KMS-11 (cell line): ENCODE results near the gene DSP.

Experiments
- H2AFZ ChIP-seq: fragments of 200-600 bp; sonication (generic); 2 replicates; pipeline ENCODE4 v1.6.1; 2016; ENCODE audit warnings: antibody characterized with exemption, mixed run types, low read depth
- H3K27ac ChIP-seq: fragments of 200-600 bp; sonication (generic); 2 replicates; pipeline ENCODE4 v1.6.1; 2016; ENCODE audit warnings: mild to moderate bottlenecking, mixed run types
- H3K27me3 ChIP-seq: fragments of 200-600 bp; sonication (generic); 2 replicates; pipeline ENCODE4 v1.6.1; 2017; ENCODE audit warnings: mild to moderate bottlenecking, low read depth, mixed run types, moderate library complexity; ENCODE audit not compliant: insufficient read depth
- H3K36me3 ChIP-seq: fragments of 200-600 bp; sonication (generic); 2 replicates; pipeline ENCODE4 v1.6.1; 2017; ENCODE audit warnings: mild to moderate bottlenecking, mixed run types; ENCODE audit not compliant: insufficient read depth
- H3K4me1 ChIP-seq: fragments of 200-600 bp; sonication (generic); 2 replicates; pipeline ENCODE4 v1.6.1; 2016; ENCODE audit warnings: mild to moderate bottlenecking, low read depth, mixed run types; ENCODE audit not compliant: poor library complexity, severe bottlenecking
- H3K4me2 ChIP-seq: fragments of 200-600 bp; sonication (generic); 2 replicates; pipeline ENCODE4 v1.7.0; 2016; ENCODE audit warnings: mild to moderate bottlenecking, mixed run types
- H3K4me3 ChIP-seq: fragments of 200-600 bp; sonication (generic); IDR thresholded peaks from 2 replicates; pipeline ENCODE4 v1.6.1; 2017; ENCODE audit warnings: low read depth, low read length, mixed read lengths; ENCODE audit not compliant: insufficient read depth
- H3K79me2 ChIP-seq: fragments of 200-600 bp; sonication (generic); 2 replicates; pipeline ENCODE4 v1.6.1; 2016; ENCODE audit warnings: low read depth, mixed run types; ENCODE audit not compliant: insufficient read depth
- H3K9ac ChIP-seq: fragments of 200-600 bp; sonication (generic); 2 replicates; pipeline ENCODE4 v1.6.1; 2016; ENCODE audit warnings: mild to moderate bottlenecking, mixed run types
- H4K20me1 ChIP-seq: fragments of 200-600 bp; sonication (generic); 2 replicates; pipeline ENCODE4 v1.6.1; 2016; ENCODE audit warnings: mild to moderate bottlenecking, mixed run types; ENCODE audit not compliant: insufficient read depth
- CTCF ChIP-seq: fragments of 200-600 bp; sonication (generic); conservative IDR thresholded peaks from 2 replicates; pipeline ENCODE4 v1.6.1; 2017; ENCODE audit warnings: low read depth, mild to moderate bottlenecking, antibody characterized with exemption, low read length, moderate library complexity, mixed read lengths

The DSP gene

DNA sequence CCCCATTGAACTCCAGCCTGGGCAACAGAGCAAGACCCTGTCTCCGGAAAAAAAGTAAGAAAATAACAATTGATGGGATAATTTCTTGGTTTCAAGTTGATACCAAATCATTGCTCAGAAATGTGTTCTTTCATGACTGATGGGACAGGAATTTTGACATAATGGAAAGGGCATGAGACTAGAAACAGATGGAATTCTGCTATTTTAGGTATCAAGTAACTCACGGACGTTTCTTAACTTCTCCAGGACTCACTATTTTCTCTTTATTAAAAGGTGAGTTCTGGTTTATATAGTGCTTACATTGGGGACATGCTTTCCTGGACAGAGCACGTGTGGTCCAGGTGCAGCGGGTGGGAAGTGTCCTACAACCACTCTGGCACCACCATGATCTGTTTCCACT, 6.0 kb upstream of the DSP start:
- Histone ChIP-seq H4K20me1 (no peaks in the 10 kb centered on the region), H3K4me2 (no peak overlapping the region), H3K36me3 (no peaks in the 10 kb centered on the region), H3K4me3 (no peak overlapping the region), H3K9ac (no peak overlapping the region), H3K79me2 (no peaks in the 10 kb centered on the region), H2AFZ (no peak overlapping the region), H3K4me1 (no peaks in the 10 kb centered on the region), H3K27me3 (no peaks in the 10 kb centered on the region), H3K27ac (no peak overlapping the region)
- TF ChIP-seq CTCF = no peak

DNA sequence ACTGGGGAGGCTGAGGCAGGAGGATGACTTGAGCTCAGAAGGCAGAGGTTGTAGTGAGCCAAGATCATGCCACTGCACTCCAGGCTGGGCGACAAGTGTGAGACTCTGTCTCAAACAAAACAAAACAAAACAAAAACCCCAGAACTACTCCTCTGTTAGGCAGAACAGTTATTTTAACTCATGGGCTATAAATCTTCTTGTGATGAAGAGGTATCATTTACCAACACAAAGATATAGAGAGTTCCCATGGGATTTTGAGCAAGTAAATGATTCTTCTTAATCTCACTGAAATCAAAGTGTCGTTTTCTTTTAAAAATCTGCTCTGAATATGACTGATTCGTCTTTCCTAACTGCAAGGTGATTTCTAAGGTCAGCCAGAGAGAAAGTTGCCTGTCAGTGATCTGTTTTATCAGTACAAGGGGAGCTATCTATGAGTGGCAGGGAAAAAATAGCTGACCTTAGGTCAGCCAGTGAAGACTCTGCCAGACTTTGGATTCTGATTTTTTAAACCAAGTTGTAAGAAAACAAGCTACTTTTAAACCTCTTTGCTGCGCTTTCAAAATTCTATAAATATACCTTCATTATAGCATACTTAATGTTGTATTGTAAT, 3.8 kb upstream of the DSP start:
- no peaks in the 10 kb centered on the region for H3K4me1 ChIP-seq
- H3K79me2 ChIP-seq = no peaks in the 10 kb centered on the region
- TF ChIP-seq CTCF = no peak
- H3K9ac ChIP-seq = no peak overlapping the region
- H3K36me3 ChIP-seq = no peaks in the 10 kb centered on the region
- H3K4me3 ChIP-seq = no peak overlapping the region
- H2AFZ ChIP-seq = no peak overlapping the region
- H4K20me1 ChIP-seq = no peaks in the 10 kb centered on the region
- H3K27ac ChIP-seq = no peak overlapping the region
- H3K27me3 ChIP-seq = no peaks in the 10 kb centered on the region
- no peak overlapping the region for H3K4me2 ChIP-seq

GRCh38 chr6:7538484-7538883, 3.0 kb upstream of the DSP start:
- no peak overlapping the region for H3K9ac ChIP-seq
- H3K4me3 ChIP-seq = no peak overlapping the region
- H3K4me1 ChIP-seq = no peaks in the 10 kb centered on the region
- no peak overlapping the region for H3K4me2 ChIP-seq
- no peak overlapping the region for H3K27ac ChIP-seq
- no peaks in the 10 kb centered on the region for H4K20me1 ChIP-seq
- TF ChIP-seq CTCF = no peak
- no peaks in the 10 kb centered on the region for H3K27me3 ChIP-seq
- H3K36me3 ChIP-seq = no peaks in the 10 kb centered on the region
- no peak overlapping the region for H2AFZ ChIP-seq
- no peaks in the 10 kb centered on the region for H3K79me2 ChIP-seq

DNA sequence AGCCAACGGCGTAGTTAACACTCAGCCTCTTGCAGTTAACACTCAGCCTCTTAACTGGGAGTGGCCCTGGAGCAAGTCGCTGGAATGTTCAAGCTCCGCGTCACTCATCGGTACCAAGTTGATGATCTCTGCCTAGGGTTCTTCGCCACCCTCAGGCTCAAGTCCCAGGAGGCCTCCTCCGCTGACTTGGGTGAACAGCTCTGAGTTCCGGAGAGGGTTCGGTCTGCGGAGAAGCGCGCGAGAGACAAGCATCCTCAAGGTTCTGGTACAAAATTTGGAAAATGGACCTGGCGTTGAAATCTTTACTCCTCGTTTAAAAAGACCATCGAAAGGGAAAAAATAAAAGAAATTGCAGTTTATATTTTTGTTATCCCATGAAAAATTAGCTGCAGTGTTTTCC, 876 bp upstream of the DSP start:
- Histone ChIP-seq H2AFZ (peak overlapping the region; percentile 94), H3K27me3 (no peaks in the 10 kb centered on the region), H3K4me3 (no peak overlapping the region), H3K9ac (no peak overlapping the region), H3K4me2 (peak overlapping the region; percentile 94), H3K27ac (no peak overlapping the region), H3K36me3 (no peaks in the 10 kb centered on the region), H3K4me1 (no peaks in the 10 kb centered on the region), H4K20me1 (no peaks in the 10 kb centered on the region), H3K79me2 (no peaks in the 10 kb centered on the region)
- TF ChIP-seq CTCF = no peak
